Colon (tissue), 2 donors: ENCODE results near the gene SH2D1B.

Experiments used
- FAIRE-seq: peaks from 2 replicates; lab custom pipeline; 2012; peaks lifted over from hg19 to GRCh38; lab: Jason Lieb, UNC
- donor health status: control.
- donor health status: control.

The SH2D1B gene

DNA sequence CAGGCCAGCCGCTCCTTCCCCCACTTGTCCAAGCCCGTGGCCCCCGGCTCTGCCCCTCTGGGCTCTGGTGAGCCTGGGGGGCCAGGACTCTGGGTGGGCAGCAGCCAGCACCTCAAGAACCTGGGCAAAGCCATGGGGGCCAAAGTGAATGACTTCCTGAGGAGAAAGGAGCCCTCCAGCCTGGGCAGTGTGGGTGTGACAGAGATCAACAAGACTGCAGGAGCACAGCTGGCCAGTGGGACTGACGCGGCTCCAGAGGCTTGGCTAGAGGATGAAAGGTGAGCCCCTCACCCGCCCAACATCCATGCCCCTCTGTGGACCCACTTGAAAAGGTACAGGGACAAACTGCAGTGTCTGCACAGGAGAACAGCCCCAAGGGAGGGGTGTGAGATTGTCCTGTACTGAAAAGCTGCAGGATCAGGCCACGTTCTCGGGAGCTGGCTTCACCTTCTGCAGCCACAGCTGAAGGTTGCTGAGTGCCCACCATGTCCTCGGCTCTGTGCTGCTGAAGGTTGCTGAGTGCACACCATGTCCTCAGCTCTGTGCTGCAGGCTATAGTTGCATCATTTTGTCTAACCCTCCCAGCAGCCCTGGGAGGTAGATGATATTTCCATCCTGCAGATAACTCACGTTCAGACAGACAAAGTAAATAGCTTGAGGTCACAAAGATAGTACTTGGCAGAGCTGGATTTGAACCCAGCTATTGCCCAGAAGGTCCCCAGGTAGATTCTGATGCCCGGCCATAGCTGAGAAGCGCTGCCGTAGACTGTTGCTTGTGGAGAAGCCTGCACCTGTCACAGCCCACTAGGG is 29.8 kb downstream of the SH2D1B start:
- FAIRE-seq = no peak

DNA sequence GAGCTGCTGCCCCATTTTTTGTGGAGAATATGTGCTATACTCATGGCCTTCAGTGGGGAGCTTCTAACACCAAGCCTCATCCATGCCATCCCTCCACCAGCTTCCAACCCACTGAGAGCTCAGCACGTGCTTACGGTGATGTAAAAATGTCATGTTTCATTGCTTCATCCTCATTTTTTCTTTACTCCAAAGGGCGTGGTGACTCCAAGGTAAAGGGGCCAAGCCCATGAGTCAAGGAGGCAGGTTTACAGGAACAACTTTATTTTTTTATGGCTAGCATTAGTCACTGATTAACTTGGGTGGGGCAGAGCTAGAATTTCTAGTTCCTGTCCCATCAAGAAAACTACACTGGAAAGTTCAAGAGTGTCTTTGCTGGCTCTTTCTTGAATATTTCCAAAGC is 30.6 kb downstream of the SH2D1B start, which contains the start of gene C1orf226:
C1orf226 (plus strand) TSS at position 346 of the 400 bp plus-strand sequence. CDS start 174 bp downstream, outside the sequence.
- peak; percentile 31 for FAIRE-seq

DNA sequence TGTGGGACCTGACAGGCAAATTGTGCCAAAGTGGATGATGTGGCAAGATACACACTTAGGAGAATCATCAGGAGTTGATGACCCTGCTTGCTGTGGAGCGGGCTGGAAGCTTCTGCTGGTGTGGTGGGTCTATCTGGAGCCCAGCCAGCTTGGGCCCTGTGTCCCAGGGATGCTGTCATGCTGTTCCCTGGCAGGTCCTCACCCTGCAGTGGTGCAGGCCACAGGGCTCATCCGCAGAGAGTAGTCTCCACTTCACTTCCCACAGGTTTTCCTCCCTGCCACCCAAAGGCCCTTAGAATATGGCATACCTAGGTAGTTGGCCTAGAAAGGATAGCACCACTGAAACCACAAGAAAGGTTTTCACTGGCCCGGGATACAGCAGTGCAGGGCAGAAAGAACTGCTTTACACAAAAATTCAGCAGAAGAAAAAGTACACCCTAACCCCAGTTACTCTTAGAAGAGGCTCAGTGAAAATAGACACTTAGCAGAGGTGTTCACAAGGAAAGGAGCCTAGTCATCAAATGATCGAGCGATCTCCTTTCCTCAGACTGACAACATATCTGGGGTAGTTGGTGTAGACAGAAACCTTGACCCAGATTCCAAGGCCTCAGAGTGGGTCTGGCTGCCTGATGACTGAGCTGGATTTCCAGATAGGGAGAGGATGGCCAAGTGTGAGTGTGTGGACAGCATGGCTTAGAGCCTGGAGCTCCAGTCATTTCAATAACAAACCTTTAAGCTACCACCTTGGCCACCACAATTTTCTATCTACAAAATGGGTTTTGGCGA is 31.7 kb downstream of the SH2D1B start:
- FAIRE-seq = no peak

DNA sequence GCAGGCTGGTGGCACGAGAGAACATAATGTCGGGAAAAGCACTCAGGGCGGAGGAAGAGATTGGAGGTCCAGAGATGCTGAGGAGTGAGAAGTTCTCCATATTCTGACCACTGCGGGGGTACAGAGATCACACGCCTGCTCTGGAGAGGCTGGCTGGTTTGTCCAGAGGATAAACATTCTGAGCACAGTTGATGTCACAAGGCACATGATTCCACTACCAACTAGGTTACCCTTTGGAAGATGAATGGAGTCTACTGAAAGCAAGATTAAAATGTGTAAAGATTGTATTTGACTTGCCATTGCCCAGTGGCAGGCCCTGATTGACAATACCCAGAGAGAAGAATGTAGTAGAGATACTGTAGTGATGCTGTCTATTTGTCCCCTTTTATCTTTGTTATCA is 35.2 kb downstream of the SH2D1B start, which contains the start of gene SPATA46:
SPATA46 (minus strand) TSS at position 164 of the 400 bp plus-strand sequence; CDS start at position 100, 64 bp downstream.
- FAIRE-seq = no peak

DNA sequence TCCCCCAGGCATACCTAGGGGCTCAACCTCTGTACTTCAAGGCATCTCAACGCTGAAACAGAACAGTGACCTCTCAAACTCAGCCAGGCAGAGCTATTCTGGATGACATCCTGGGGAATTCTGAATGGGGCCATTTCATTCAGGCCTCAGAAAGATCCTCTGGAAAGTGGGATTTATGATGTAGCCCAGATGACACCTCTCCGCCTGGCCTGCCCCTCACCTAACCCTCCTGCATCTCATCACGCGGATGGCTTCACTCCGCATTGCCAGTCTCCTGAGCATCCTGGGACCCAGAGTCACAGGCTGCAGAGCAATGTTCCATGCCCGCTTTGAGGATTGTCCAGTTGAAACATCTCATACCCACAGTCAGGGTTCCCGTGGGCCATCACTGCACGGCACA is 36.5 kb downstream of the SH2D1B start:
- FAIRE-seq = no peak

DNA sequence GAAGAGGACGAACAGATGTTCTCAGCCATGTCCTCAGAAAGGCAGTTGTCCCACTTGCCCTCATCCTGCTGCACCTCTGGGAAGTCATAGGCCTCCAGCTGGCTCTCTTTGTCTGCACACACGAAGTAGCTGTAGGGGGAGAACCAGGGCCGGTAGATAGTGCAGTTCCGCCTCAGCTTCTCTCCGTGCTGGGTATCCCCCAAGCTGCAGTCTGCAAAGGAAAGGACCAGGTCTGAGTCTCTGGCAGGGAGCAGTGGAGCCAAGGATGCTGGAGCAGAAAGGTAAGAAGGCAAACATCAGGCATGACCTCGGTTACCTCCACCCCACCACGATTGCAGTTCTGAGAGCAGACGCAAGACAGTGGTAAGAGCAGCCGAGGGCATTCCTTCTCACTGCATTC is 37.5 kb downstream of the SH2D1B start:
- FAIRE-seq = no peak

DNA sequence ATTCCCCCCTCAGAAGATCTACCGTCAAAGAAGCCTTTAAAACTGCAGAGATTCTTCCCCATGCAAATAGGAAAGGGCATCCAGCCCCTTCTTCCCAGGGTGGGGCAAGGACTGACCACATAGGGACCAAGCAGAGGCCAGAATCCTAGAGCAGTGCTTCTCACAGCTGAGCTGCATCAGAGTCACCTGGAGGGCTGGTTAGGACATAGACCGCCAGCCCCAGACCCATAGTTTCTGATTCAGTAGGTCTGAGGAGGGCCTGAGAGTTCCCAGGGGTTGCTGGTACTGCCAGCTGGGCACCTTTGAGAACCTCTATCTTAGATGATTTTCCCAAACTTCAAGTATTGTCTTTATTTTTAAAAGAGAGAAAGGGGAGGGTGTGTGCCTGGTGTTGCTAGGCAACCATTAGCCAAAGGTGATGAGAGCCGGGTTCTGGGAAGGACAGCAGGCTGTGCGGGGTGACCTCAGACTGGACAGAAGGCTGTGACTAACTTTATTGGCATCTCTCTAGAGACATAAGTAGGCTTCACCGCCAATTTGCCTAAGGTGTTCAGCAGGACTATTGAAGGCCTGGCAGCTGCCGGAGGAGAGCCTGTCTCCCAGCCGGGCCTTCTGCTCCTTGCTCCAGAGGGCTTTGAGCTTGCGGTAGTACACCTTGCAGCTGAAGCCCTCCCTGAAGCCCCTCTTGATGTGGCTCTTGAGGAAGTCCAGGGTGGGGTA is 38.2 kb downstream of the SH2D1B start:
- no peak for FAIRE-seq

DNA sequence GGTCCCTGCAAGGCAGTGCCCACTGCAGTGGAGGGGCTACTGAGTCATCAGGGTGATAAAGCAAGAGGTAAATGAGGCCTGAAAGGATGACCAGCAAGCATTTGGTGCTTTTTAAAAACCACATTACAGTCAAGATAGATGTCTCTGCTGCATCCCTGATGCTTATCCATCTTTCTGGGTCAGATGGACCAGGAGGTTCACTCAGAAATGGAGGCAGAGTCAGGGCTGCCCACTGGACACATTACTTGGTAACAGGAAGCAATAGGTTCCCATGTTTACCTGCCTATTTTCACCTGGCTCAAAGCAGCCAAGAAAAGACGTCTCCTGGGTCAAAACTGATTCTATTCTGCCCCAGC is 38.9 kb downstream of the SH2D1B start:
- FAIRE-seq = no peak

DNA sequence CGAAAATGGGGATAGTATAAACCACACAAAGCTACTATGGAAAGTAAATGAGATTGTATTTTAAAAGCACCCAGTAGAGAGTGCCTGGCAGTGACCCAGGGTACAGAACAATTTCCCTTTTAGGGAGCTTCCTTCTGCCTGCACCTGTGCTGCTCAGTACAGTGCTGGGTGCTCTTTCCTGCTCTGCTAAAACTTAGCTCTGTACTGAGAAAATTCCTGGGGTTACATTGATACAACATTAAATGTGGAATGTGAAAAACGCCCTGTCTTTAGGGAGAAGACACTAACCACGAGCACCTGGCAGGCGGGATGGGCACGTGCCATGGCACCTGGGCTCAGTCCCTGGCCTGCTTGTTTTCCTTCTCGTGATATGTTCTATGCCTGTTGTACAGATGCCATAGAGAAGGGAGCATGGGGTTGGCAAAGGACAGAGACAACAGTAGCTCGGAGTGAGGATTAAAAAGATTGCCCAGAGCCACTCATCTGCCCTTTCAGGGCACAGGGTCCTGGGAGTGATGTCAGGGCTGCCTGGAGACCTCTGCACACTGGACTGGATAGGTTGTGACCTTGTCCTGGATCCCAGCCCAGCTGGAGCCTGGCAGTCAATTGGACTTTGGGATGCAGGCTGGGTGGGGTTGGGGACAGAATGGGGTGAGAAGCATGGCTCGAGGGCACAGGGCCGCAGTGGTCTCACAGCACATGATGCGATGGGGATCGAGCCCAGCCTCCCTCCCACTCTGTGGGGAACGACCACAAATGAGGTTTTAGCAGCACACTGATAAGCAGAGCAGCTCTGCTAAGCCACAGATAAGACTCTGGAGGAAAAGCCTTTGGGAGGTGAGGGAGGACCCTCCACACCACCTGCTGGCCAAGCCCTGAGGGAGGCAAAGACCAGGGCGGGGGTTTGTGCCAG is 39.5 kb downstream of the SH2D1B start:
- FAIRE-seq = no peak

DNA sequence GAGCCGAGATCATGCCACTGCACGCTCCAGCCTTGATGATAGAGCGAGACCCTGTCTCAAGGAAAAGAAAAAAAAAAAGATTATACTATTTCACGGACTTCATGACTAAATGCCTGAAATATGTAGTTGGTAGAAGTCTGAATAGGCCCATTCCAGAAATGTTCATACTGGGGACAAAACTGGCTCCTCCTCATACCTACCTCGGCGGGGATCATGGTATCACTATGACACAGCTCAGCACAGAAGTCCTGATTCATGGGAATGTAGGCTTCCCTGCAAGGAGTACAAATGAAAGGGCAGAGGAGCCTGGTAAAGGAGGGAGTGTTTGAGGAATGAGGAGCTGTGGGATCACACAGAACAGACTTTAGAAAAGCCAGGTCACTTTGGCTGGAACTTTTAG is 40.3 kb downstream of the SH2D1B start:
- FAIRE-seq = no peak

DNA sequence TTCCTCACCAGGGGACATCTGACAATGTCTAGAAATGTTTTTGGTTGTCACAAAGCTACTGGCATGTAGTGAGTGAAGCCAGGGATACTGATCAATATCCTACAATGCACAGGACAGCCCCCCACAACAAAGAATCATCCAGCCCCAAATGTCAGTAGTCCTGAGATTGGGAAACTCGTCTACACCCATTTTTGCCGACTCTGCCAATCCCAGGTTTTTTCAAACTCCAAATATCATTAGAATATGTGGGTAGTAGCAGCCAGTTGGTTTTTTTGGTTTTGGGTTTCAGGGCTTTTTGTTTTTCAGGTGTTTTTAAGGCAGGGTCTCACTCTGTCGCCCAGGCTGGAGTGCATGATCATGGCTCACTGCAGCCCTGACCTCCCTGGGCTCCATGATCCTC is 41.2 kb downstream of the SH2D1B start:
- FAIRE-seq = no peak

DNA sequence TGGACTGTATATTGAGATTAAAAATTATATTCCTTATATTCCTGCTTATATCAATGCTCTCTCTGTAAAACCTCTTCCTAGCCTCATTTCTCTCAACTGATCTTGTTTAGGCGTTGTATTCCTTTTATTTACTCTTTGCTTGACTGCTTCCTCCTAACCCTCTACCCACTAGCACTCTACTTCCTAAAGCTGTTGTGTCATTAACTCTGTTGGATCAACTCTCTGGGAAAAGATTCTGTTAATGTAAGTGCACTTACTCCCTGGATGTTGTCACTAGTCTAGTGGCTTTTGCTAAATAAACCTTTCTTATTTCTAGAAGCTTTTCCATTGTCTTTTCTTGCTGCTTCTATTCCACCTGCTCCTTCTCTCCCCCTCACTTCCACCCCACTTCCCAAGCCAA is 41.8 kb downstream of the SH2D1B start:
- no peak for FAIRE-seq

DNA sequence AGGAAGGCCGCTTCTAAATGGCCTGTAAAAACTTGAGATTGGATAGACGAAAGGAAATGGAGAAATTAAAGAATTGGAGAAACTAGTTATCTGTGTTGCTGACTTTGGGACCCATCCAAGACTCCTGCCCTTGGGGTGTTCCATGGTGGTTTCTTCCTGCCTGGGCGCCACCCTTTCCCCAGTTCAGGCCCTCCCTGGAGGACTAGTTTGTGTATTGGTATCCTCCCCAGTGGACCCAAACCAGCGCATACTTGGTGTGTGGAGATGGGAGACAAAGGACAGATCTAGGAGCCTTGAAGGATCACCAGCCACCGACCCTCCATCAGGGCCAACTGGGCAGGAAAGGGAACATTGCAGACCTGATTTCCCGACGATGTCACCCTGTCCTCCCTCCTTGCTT is 42.4 kb downstream of the SH2D1B start:
- FAIRE-seq = no peak

DNA sequence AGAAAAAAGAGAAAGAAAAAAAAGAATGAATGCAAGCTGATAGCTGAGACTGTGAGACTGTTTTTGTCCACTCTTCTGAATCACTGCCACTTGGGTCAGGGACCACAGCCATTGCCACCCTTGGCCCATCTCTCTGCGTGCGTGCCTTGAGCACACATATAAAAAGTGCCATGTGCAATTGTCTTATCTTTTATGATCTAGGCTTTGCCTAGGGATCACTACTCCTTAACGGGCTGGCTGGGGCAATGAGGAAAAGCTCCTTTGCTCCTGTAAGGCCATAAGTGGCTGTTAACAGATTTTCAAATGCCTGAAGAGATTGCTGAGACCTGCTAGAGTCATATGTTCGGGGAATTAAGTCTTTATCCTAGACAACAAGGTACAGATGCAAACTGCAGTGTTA is 43.5 kb downstream of the SH2D1B start:
- no peak for FAIRE-seq

DNA sequence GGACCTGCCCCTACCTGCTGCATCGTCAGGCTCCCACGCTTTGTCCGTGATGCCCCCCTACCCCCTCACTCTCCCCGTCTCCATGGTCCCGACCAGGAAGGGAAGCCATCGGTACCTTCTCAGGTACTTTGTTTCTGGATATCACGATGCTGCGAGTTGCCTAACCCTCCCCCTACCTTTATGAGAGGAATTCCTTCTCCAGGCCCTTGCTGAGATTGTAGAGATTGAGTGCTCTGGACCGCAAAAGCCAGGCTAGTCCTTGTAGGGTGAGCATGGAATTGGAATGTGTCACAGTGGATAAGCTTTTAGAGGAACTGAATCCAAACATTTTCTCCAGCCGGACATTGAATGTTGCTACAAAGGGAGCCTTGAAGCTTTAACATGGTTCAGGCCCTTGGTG is 44.2 kb downstream of the SH2D1B start:
- FAIRE-seq = no peak

DNA sequence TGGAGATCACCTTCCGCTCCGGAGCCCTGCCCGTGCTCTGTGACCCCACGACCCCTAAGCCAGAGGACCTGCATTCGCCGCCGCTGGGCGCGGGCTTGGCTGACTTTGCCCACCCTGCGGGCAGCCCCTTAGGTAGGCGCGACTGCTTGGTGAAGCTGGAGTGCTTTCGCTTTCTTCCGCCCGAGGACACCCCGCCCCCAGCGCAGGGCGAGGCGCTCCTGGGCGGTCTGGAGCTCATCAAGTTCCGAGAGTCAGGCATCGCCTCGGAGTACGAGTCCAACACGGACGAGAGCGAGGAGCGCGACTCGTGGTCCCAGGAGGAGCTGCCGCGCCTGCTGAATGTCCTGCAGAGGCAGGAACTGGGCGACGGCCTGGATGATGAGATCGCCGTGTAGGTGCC is 44.9 kb downstream of the SH2D1B start:
- no peak for FAIRE-seq

DNA sequence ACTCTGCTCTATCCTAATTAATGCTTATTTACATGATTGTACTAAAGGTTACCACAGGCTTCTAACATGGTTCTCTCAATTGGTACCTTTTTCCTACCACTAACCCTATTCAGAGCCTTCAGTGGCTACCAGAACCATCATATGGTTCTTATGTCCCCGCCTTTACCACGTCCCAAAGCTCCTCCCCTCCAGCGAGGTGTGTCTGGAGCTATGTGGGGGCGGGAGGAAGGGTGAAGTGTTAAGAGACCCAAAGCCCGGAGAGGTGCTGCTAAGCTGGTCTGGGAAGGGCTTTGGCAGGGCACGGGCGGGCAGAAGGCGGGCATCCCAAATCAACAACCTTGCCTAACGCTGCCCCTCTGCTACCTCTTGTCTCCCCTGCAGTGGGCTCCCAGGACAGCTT is 45.3 kb downstream of the SH2D1B start:
- FAIRE-seq = no peak

DNA sequence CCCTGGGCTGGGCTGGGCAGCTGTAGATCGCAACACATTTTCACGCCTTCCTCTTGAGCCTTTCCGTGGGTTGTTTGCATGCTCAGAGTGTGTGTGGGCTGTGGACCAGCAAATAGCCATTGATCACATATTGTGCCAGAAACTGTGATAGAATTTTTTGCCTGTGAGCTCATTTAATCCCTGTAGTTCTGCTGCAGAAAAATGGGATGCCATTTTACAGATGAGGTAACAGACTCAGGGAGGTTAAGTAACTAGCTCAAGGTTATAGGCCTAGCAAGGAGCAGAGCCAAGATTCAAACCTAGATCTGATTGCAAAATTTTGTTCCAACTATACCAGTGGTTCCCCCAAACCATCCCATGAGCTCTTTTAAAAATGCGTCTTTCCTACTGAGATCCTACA is 45.8 kb downstream of the SH2D1B start:
- FAIRE-seq = no peak

DNA sequence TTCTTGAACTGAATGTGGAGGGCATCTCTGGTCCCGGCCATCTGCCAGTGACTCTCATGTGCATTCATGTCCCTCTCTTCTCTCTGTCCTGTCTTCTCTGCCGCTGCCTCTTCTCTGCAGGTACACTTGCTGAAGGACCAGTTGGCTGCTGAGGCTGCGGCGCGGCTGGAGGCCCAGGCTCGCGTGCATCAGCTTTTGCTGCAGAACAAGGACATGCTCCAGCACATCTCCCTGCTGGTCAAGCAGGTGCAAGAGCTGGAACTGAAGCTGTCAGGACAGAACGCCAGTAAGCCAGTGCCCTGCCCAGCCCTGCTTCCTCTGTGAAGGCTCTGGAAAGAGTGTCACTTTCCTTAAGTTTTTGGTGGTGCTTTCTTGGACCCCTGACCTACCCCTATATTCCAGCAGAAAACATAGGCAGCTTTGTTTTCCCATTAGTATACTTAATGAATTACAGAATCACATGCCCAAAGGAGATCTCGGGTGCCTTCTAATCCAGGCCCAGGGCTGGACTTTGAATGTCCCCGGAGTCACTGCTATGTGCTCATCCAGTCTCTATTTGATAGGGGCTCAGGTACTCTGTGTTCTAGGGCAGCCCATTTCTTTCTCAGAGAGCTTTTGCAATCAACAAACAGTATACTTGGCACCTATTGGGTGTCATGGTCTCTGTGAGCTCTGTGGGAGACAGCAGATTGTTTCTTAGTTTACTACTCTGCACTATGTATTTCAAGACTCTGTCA is 46.5 kb downstream of the SH2D1B start:
- no peak for FAIRE-seq

DNA sequence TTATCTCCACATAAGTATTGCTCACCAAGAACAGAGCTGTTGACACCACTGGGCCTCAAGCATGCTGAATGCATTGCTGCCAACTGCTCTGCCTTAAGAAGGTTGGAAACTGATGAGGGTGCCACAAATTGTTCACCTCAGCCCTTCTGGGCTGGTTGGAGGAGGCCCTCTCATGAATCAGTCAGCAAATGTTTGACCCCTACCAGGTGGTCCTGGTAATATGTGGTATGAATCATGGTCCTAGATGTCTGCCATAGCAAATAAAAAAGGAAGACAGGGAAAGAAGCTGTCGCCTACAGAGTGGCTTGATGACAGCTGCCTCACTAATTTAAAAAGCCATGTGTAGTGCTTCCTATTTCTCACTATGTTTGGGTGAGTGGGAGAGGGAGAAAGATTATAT is 47.4 kb downstream of the SH2D1B start:
- no peak for FAIRE-seq

DNA sequence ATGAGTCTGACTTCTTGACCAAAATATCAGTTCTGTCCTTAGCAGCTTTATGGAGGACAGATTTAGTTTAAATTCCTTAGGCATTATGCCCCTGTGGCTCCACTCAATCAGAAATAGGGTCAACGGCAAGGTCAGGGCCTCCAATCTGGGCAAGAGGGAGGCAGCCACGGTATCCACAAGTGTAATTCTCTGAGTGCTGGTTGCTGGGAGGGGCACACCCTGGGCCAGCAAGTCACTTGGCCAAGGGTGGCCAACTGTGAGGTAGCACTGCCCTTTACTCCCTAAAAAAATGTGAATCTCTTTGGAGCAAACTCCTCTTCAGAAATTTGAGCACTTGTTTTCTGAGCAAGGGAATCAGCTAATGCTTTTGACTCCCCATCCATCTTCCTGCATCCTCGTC is 48.1 kb downstream of the SH2D1B start:
- no peak for FAIRE-seq
